GM06990 (cell line): Measurements from ENCODE around the gene C2CD4A.

Experiments used
- DNase-seq: peaks from one replicate; pipeline ENCODE4 v3.0.0-alpha.2; 2011; ENCODE audit not compliant: insufficient read length; ENCODE audit errors: extremely low read depth
- H3K27me3 ChIP-seq: replicated peaks from 2 replicates; pipeline ENCODE4 v1.6.0; 2011; ENCODE audit warnings: low read length; ENCODE audit not compliant: control insufficient read depth, insufficient read depth
- H3K36me3 ChIP-seq: 2 replicates; pipeline ENCODE4 v1.5.1; 2011; ENCODE audit warnings: low read length; ENCODE audit not compliant: control insufficient read depth, insufficient read depth
- H3K4me3 ChIP-seq: replicated peaks from 2 replicates; pipeline ENCODE4 v1.5.1; 2011; ENCODE audit warnings: low read depth, mild to moderate bottlenecking, control low read depth, low read length
- CTCF ChIP-seq: IDR thresholded peaks from 2 replicates; pipeline ENCODE4 v1.5.1; 2011; ENCODE audit warnings: low read length, control low read depth, mild to moderate bottlenecking, inconsistent platforms; ENCODE audit not compliant: insufficient read depth, poor library complexity, severe bottlenecking

C2CD4A gene

GRCh38 chr15:62107571-62108121 lies 40.9 kb downstream of the C2CD4A start:
- DNase-seq, result no peak

DNA sequence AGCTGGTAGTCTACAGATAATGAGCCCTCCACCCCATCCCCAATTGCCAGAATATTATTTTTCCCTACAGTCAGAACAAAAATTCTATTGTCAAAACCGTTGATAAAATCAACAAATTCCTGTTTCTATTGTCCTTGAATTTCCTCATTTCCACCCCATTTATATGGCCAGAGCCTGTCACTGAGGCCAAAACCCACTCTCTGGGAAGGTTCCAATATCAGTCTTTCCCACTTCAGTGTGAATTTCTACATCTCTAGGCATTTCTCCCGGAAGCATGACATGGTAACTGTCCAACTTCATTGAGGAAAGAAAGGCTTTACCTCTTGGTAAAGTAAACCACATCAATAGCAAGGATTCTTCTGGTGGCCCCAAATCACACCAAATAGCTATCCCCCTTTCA lies 41.6 kb downstream of the C2CD4A start:
- DNase-seq, result no peak
- Histone ChIP-seq H3K27me3 (no peaks in the 10 kb centered on the region), H3K4me3 (no peak overlapping the region), H3K36me3 (no peaks in the 10 kb centered on the region)
- TF ChIP-seq CTCF, result no peak

More at GRCh38 chr15:62107571-62108121, 40.9 kb downstream of the C2CD4A start:
- H3K4me3 ChIP-seq, result no peak overlapping the region
- TF ChIP-seq CTCF, result no peak
- no peaks in the 10 kb centered on the region for H3K27me3 ChIP-seq
- no peaks in the 10 kb centered on the region for H3K36me3 ChIP-seq

- TF ChIP-seq CTCF, result no peak
- no peaks in the 10 kb centered on the region for H3K27me3 ChIP-seq
- no peak overlapping the region for H3K4me3 ChIP-seq
- no peaks in the 10 kb centered on the region for H3K36me3 ChIP-seq
- DNase-seq, result no peak
Observed at GRCh38 chr15:62109437-62109836, 42.7 kb downstream of the C2CD4A start.

DNA sequence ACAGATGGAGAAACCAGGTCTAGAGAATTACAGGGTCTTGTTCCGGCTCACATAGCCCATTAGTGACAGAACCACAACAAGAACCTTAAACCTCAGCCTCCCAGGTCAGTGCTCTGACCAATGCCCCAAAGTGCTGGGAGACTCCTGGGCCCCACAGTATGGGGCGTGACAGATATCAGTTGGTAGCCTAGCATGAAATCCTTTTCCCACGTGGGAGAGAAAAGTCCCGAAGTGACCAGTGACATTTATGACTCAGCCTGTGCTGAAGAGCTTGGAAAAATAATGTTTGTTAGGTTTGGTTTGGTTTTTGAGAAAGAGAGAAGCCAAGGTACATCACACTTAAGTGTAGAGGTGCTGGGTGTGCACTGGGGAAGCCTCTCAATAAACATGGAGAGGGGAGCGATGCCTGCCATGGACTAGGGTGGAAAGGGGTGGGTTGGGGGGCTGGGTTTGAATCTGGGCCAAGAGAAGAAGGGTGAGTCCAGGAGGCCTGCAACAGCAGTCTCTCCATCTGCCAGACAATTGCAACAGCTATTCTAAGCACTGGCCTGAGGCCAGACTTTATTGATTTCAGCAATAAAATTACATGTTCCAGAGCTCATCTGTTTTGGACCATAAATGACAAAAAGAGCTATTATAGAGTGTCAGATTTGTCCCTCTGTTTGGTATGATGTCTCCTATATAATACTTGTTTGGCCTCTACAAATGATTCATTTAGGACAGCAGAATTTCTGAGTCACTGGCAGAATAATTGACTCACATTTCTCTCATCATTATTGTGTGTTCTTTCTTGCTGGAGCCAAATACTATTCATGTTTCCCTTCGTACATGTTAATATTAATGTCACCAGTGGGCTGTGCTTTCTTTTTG lies 43.4 kb downstream of the C2CD4A start:
- no peaks in the 10 kb centered on the region for H3K27me3 ChIP-seq
- TF ChIP-seq CTCF, result no peak
- H3K36me3 ChIP-seq, result no peaks in the 10 kb centered on the region
- no peak overlapping the region for H3K4me3 ChIP-seq
- DNase-seq, result no peak

GRCh38 chr15:62112081-62112480 lies 45.3 kb downstream of the C2CD4A start:
- H3K36me3 ChIP-seq, result no peaks in the 10 kb centered on the region
- no peaks in the 10 kb centered on the region for H3K27me3 ChIP-seq
- no peak overlapping the region for H3K4me3 ChIP-seq
- DNase-seq, result no peak
- TF ChIP-seq CTCF, result no peak
